ENCODE data around the gene POU6F2.
"Not testable (repeated sequence)": the region's sequence is repeated elsewhere in the genome, so short reads cannot be mapped to it uniquely, and the experiment has no call there.

POU6F2 gene

GRCh38 chr7:39001595-39001994 is 23.9 kb downstream of the POU6F2 start:
- DNase-seq, result no peak

- no peak for DNase-seq
Measured at GRCh38 chr7:39002755-39003154, 25.0 kb downstream of the POU6F2 start.

- DNase-seq, result no peak
Measured at GRCh38 chr7:39005036-39005435, 27.3 kb downstream of the POU6F2 start.

- DNase-seq, result no peak
Measured at GRCh38 chr7:39005461-39005860, 27.8 kb downstream of the POU6F2 start.

GRCh38 chr7:39013049-39013939 is 35.6 kb downstream of the POU6F2 start:
- not testable (repeated sequence) for DNase-seq

GRCh38 chr7:39016609-39017008 is 38.9 kb downstream of the POU6F2 start:
- DNase-seq, result no peak

- DNase-seq, result no peak
Measured at GRCh38 chr7:39017369-39017915, 39.7 kb downstream of the POU6F2 start.

GRCh38 chr7:39022796-39023195 is 45.1 kb downstream of the POU6F2 start:
- DNase-seq, result no peak

- DNase-seq, result no peak
Measured at GRCh38 chr7:39027491-39027890, 49.8 kb downstream of the POU6F2 start.

- no peak for DNase-seq
Measured at GRCh38 chr7:39033885-39034624, 56.3 kb downstream of the POU6F2 start.

- no peak for DNase-seq
Measured at GRCh38 chr7:39035156-39035555, 57.4 kb downstream of the POU6F2 start.

- no peak for DNase-seq
Measured at GRCh38 chr7:39035903-39036302, 58.2 kb downstream of the POU6F2 start.

- DNase-seq, result peak; percentile 64
Measured at GRCh38 chr7:39042670-39043069, 65.0 kb downstream of the POU6F2 start.

GRCh38 chr7:39043531-39043930 is 65.8 kb downstream of the POU6F2 start:
- DNase-seq, result no peak

GRCh38 chr7:39044489-39044888 is 66.8 kb downstream of the POU6F2 start:
- DNase-seq, result no peak

GRCh38 chr7:39045231-39045630 is 67.5 kb downstream of the POU6F2 start:
- DNase-seq, result no peak

GRCh38 chr7:39051279-39051678 is 73.6 kb downstream of the POU6F2 start:
- DNase-seq, result no peak

GRCh38 chr7:39051707-39052106 is 74.0 kb downstream of the POU6F2 start:
- DNase-seq, result no peak

- DNase-seq, result no peak
Measured at GRCh38 chr7:39054731-39055130, 77.0 kb downstream of the POU6F2 start.

- DNase-seq, result no peak
Measured at GRCh38 chr7:39056153-39056552, 78.4 kb downstream of the POU6F2 start.

GRCh38 chr7:39062811-39063210 is 85.1 kb downstream of the POU6F2 start:
- DNase-seq, result no peak

- no peak for DNase-seq
Measured at GRCh38 chr7:39069031-39069430, 91.3 kb downstream of the POU6F2 start.

Data from NCI-H2107 (cell line).